Activated CD4-positive, alpha-beta T cell treated with anti-CD3 and anti-CD28 coated beads, Interleukin-2, amount 10 ng/mL, durations not matched to agents 7 days and 5 days (primary cell): ENCODE data around the gene BDKRB2. TPM values are rescaled to one million over a fixed set of nuclear protein-coding genes. Genes with fewer than 3 reads are reported as not detected.
A peak's percentile ranks its signal among the peaks of the same experiment; 100 is the strongest.

Source experiments
- CTCF ChIA-PET: fragments of 350-600 bp; sonication (Branson Sonifier 250); formaldehyde crosslinking; loops from one replicate; lab custom pipeline; 2021; ENCODE audit warnings: antibody characterized with exemption; lab: Charles Lee
- POLR2A ChIA-PET: fragments of 350-600 bp; sonication (Branson Sonifier 250); formaldehyde crosslinking; loops from one replicate; lab custom pipeline; 2021; ENCODE audit warnings: antibody characterized with exemption; lab: Charles Lee
- DNase-seq: peaks from one replicate; pipeline ENCODE4 v3.0.0-alpha.2; 2020
- H3K27ac Mint-ChIP-seq: one replicate; pipeline ENCODE4 v1.8.0; 2021; ENCODE audit warnings: mild to moderate bottlenecking, moderate library complexity, mixed read lengths
- H3K27me3 Mint-ChIP-seq: one replicate; pipeline ENCODE4 v1.8.0; 2021; ENCODE audit warnings: mixed read lengths
- H3K36me3 Mint-ChIP-seq: one replicate; pipeline ENCODE4 v1.8.0; 2021; ENCODE audit warnings: low read depth, mixed read lengths
- H3K4me1 Mint-ChIP-seq: one replicate; pipeline ENCODE4 v1.8.0; 2021; ENCODE audit warnings: mixed read lengths
- H3K4me3 Mint-ChIP-seq: one replicate; pipeline ENCODE4 v1.8.0; 2021; ENCODE audit warnings: mild to moderate bottlenecking, moderate library complexity, mixed read lengths
- H3K9me3 Mint-ChIP-seq: one replicate; pipeline ENCODE4 v1.8.0; 2021; ENCODE audit warnings: mixed read lengths
- total RNA-seq, 2 experiments: library from RNA; stranded (reverse); gene quantifications; one replicate each; pipeline ENCODE4 v1.2.3, GENCODE V29; 2021

BDKRB2 gene
- total RNA-seq, 2 experiments from 2014 or later: not detected

GRCh38 chr14:96208739-96209138, 4.1 kb downstream of the BDKRB2 start:
- DNase-seq: no peak
- peaks cover 3% of the 10 kb centered on the region for H3K4me1 Mint-ChIP-seq
- CTCF ChIA-PET: no interaction called here
- POLR2A ChIA-PET: no interaction called here
- H3K27ac Mint-ChIP-seq: peak overlapping the region; percentile 19
- H3K9me3 Mint-ChIP-seq: peaks cover 7% of the 10 kb centered on the region
- H3K4me3 Mint-ChIP-seq: no peak overlapping the region
- no peaks in the 10 kb centered on the region for H3K36me3 Mint-ChIP-seq
- peaks cover 10% of the 10 kb centered on the region for H3K27me3 Mint-ChIP-seq

- no peaks in the 10 kb centered on the region for H3K27me3 Mint-ChIP-seq
- DNase-seq: no peak
- no peak overlapping the region for H3K27ac Mint-ChIP-seq
- no peak overlapping the region for H3K4me3 Mint-ChIP-seq
- H3K36me3 Mint-ChIP-seq: no peaks in the 10 kb centered on the region
- ChIA-PET CTCF (no interaction called here), POLR2A (no interaction called here)
- H3K9me3 Mint-ChIP-seq: peaks cover 7% of the 10 kb centered on the region
- H3K4me1 Mint-ChIP-seq: no peaks in the 10 kb centered on the region
Measured at GRCh38 chr14:96212140-96212539, 7.5 kb downstream of the BDKRB2 start.

GRCh38 chr14:96212896-96213295, 8.3 kb downstream of the BDKRB2 start:
- Mint-ChIP-seq H3K36me3 (no peaks in the 10 kb centered on the region), H3K9me3 (peaks cover 7% of the 10 kb centered on the region), H3K27me3 (no peaks in the 10 kb centered on the region), H3K4me1 (no peaks in the 10 kb centered on the region), H3K4me3 (no peak overlapping the region), H3K27ac (no peak overlapping the region)
- DNase-seq: no peak
- ChIA-PET POLR2A (no interaction called here), CTCF (no interaction called here)

GRCh38 chr14:96213871-96214465, 9.3 kb downstream of the BDKRB2 start:
- Mint-ChIP-seq H3K4me3 (no peak overlapping the region), H3K9me3 (peaks cover 7% of the 10 kb centered on the region), H3K4me1 (no peaks in the 10 kb centered on the region), H3K27ac (no peak overlapping the region), H3K27me3 (no peaks in the 10 kb centered on the region), H3K36me3 (no peaks in the 10 kb centered on the region)
- CTCF ChIA-PET: no interaction called here
- POLR2A ChIA-PET: no interaction called here
- no peak for DNase-seq

- H3K4me1 Mint-ChIP-seq: no peaks in the 10 kb centered on the region
- ChIA-PET POLR2A (no interaction called here), CTCF (no interaction called here)
- H3K4me3 Mint-ChIP-seq: no peak overlapping the region
- H3K9me3 Mint-ChIP-seq: peaks cover 7% of the 10 kb centered on the region
- no peak overlapping the region for H3K27ac Mint-ChIP-seq
- DNase-seq: no peak
- no peaks in the 10 kb centered on the region for H3K36me3 Mint-ChIP-seq
- no peaks in the 10 kb centered on the region for H3K27me3 Mint-ChIP-seq
Measured at GRCh38 chr14:96214793-96215192, 10.2 kb downstream of the BDKRB2 start.

GRCh38 chr14:96215452-96216244, 11.0 kb downstream of the BDKRB2 start:
- Mint-ChIP-seq H3K27ac (no peak overlapping the region), H3K4me1 (no peaks in the 10 kb centered on the region), H3K4me3 (no peak overlapping the region), H3K9me3 (peaks cover 7% of the 10 kb centered on the region), H3K27me3 (no peaks in the 10 kb centered on the region), H3K36me3 (no peaks in the 10 kb centered on the region)
- CTCF ChIA-PET: interaction anchor here (0.6 to 0.7 kb wide), 2 partner anchors 163 to 1398 kb away, joined by 3 read pairs; no protein-coding TSS in a partner anchor
- POLR2A ChIA-PET: no interaction called here
- DNase-seq: no peak

- H3K9me3 Mint-ChIP-seq: peaks cover 7% of the 10 kb centered on the region
- no peak overlapping the region for H3K27ac Mint-ChIP-seq
- no peaks in the 10 kb centered on the region for H3K36me3 Mint-ChIP-seq
- no peaks in the 10 kb centered on the region for H3K4me1 Mint-ChIP-seq
- ChIA-PET CTCF (interaction anchor here (0.6 kb wide), 1 partner anchor 1399 kb away, joined by 3 read pairs; no protein-coding TSS in a partner anchor), POLR2A (no interaction called here)
- H3K27me3 Mint-ChIP-seq: no peaks in the 10 kb centered on the region
- DNase-seq: no peak
- no peak overlapping the region for H3K4me3 Mint-ChIP-seq
Measured at GRCh38 chr14:96216627-96217026, 12.0 kb downstream of the BDKRB2 start.

- H3K4me3 Mint-ChIP-seq: no peak overlapping the region
- H3K27me3 Mint-ChIP-seq: no peaks in the 10 kb centered on the region
- CTCF ChIA-PET: interaction anchor here (0.9 kb wide), 1 partner anchor 15 kb away, joined by 3 read pairs; no protein-coding TSS in a partner anchor
- no peak for DNase-seq
- POLR2A ChIA-PET: no interaction called here
- H3K4me1 Mint-ChIP-seq: no peaks in the 10 kb centered on the region
- H3K9me3 Mint-ChIP-seq: peaks cover 4% of the 10 kb centered on the region
- H3K36me3 Mint-ChIP-seq: no peaks in the 10 kb centered on the region
- no peak overlapping the region for H3K27ac Mint-ChIP-seq
Measured at GRCh38 chr14:96217376-96217913, 12.8 kb downstream of the BDKRB2 start.

- Mint-ChIP-seq H3K27me3 (no peaks in the 10 kb centered on the region), H3K27ac (no peak overlapping the region), H3K4me1 (no peaks in the 10 kb centered on the region), H3K4me3 (no peak overlapping the region), H3K9me3 (no peaks in the 10 kb centered on the region), H3K36me3 (no peaks in the 10 kb centered on the region)
- POLR2A ChIA-PET: no interaction called here
- CTCF ChIA-PET: no interaction called here
- DNase-seq: no peak
Measured at GRCh38 chr14:96221109-96221650, 16.5 kb downstream of the BDKRB2 start.

- ChIA-PET CTCF (no interaction called here), POLR2A (no interaction called here)
- Mint-ChIP-seq H3K27ac (no peak overlapping the region), H3K4me1 (no peaks in the 10 kb centered on the region), H3K4me3 (no peak overlapping the region), H3K9me3 (no peaks in the 10 kb centered on the region), H3K27me3 (no peaks in the 10 kb centered on the region), H3K36me3 (no peaks in the 10 kb centered on the region)
- no peak for DNase-seq
Measured at GRCh38 chr14:96221841-96222240, 17.2 kb downstream of the BDKRB2 start.

GRCh38 chr14:96224480-96225096, 19.9 kb downstream of the BDKRB2 start:
- ChIA-PET POLR2A (no interaction called here), CTCF (no interaction called here)
- Mint-ChIP-seq H3K4me3 (no peak overlapping the region), H3K4me1 (no peaks in the 10 kb centered on the region), H3K9me3 (no peaks in the 10 kb centered on the region), H3K27me3 (no peaks in the 10 kb centered on the region), H3K36me3 (no peaks in the 10 kb centered on the region), H3K27ac (no peak overlapping the region)
- no peak for DNase-seq

- Mint-ChIP-seq H3K36me3 (no peaks in the 10 kb centered on the region), H3K27me3 (no peaks in the 10 kb centered on the region), H3K4me3 (no peak overlapping the region), H3K9me3 (no peaks in the 10 kb centered on the region), H3K27ac (no peak overlapping the region), H3K4me1 (no peaks in the 10 kb centered on the region)
- POLR2A ChIA-PET: no interaction called here
- CTCF ChIA-PET: no interaction called here
- no peak for DNase-seq
Measured at GRCh38 chr14:96225213-96225612, 20.6 kb downstream of the BDKRB2 start.

- H3K9me3 Mint-ChIP-seq: no peaks in the 10 kb centered on the region
- H3K4me3 Mint-ChIP-seq: no peak overlapping the region
- no peaks in the 10 kb centered on the region for H3K36me3 Mint-ChIP-seq
- no peak for DNase-seq
- ChIA-PET POLR2A (no interaction called here), CTCF (no interaction called here)
- H3K4me1 Mint-ChIP-seq: no peaks in the 10 kb centered on the region
- no peaks in the 10 kb centered on the region for H3K27me3 Mint-ChIP-seq
- H3K27ac Mint-ChIP-seq: no peak overlapping the region
Measured at GRCh38 chr14:96225745-96226151, 21.1 kb downstream of the BDKRB2 start.
